Subcutaneous abdominal adipose tissue (tissue), 5 donors: ENCODE data around the gene ERVH48-1.

Source experiments
- H3K27ac ChIP-seq: one replicate; pipeline ENCODE4 v1.7.0; 2013; ENCODE audit warnings: low read depth, mild to moderate bottlenecking, inconsistent platforms, low read length, moderate library complexity
- H3K27me3 ChIP-seq, 5 donors: one replicate each; pipeline ENCODE4 v1.7.0; 2013; ENCODE audit warnings: low read length in 5 of 5, inconsistent platforms in 1 of 5; ENCODE audit not compliant: control insufficient read depth in 5 of 5, insufficient read depth in 4 of 5
- H3K36me3 ChIP-seq, 5 donors: one replicate each; pipeline ENCODE4 v1.7.0; 2013; ENCODE audit warnings: low read length in 5 of 5; ENCODE audit not compliant: control insufficient read depth in 5 of 5, insufficient read depth in 5 of 5
- H3K4me1 ChIP-seq, 5 donors: one replicate each; pipeline ENCODE4 v1.7.0; 2013; ENCODE audit warnings: low read length in 5 of 5, mild to moderate bottlenecking in 3 of 5, moderate library complexity in 1 of 5; ENCODE audit not compliant: control insufficient read depth in 5 of 5, insufficient read depth in 5 of 5
- H3K4me3 ChIP-seq, 5 donors: one replicate each; pipeline ENCODE4 v1.7.0; 2013; ENCODE audit warnings: low read length in 5 of 5, low read depth in 1 of 5
- H3K9ac ChIP-seq, 5 donors: one replicate each; pipeline ENCODE4 v1.7.0; 2013; ENCODE audit warnings: low read length in 5 of 5, mild to moderate bottlenecking in 4 of 5, moderate library complexity in 3 of 5
- H3K9me3 ChIP-seq, 5 donors: one replicate each; pipeline ENCODE4 v1.7.0; 2013; ENCODE audit warnings: low read length in 5 of 5; ENCODE audit not compliant: control insufficient read depth in 5 of 5
- donor health status: healthy.
- donor health status: healthy.
- donor health status: healthy.
- donor health status: healthy.
- donor health status: healthy.

The ERVH48-1 gene

GRCh38 chr21:42906233-42906632 lies 19.2 kb downstream of the ERVH48-1 start:
- peaks cover 9 to 83% (median 63%) of the 10 kb centered on the region in 5 donors for H3K36me3 ChIP-seq
- H3K9me3 ChIP-seq, result no peaks in the 10 kb centered on the region
- no peak overlapping the region for H3K9ac ChIP-seq
- no peaks in the 10 kb centered on the region for H3K4me1 ChIP-seq
- H3K27ac ChIP-seq, result no peak overlapping the region
- no peak overlapping the region for H3K4me3 ChIP-seq
- no peaks in the 10 kb centered on the region for H3K27me3 ChIP-seq

- Histone ChIP-seq H3K9ac (no peak overlapping the region), H3K36me3 (peaks cover 9 to 81% (median 57%) of the 10 kb centered on the region in 5 donors), H3K27ac (no peak overlapping the region), H3K4me3 (no peak overlapping the region), H3K9me3 (no peaks in the 10 kb centered on the region), H3K4me1 (peaks cover 0 to 6% (median 0%) of the 10 kb centered on the region in 5 donors), H3K27me3 (no peaks in the 10 kb centered on the region)
Observed at GRCh38 chr21:42905195-42905594, 20.2 kb downstream of the ERVH48-1 start.

DNA sequence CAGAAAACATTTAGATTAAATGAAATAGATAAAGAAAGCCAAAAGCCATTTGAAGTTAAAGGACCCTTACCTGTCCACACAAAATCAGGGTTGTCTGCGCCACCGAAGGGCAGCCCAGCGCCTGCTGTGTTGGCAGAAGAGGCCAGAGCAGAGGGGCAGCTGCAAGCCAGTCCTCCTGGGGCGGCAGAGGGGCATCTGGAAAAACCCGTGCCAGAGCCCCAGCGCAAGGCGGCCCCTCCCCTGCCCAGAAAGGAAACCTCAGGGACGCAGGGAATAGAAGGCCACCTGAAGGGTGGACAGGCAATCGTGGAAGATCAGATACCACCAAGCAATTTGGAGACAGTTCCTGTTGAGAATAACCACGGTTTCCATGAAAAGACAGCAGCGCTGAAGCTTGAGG lies 21.6 kb downstream of the ERVH48-1 start:
- no peak overlapping the region for H3K9ac ChIP-seq
- H3K4me1 ChIP-seq, result peaks cover 0 to 7% (median 0%) of the 10 kb centered on the region in 5 donors
- H3K27me3 ChIP-seq, result no peaks in the 10 kb centered on the region
- no peaks in the 10 kb centered on the region for H3K9me3 ChIP-seq
- H3K36me3 ChIP-seq, result peaks cover 9 to 78% (median 47%) of the 10 kb centered on the region in 5 donors
- H3K27ac ChIP-seq, result no peak overlapping the region
- H3K4me3 ChIP-seq, result no peak overlapping the region

- Histone ChIP-seq H3K27ac (no peak overlapping the region), H3K9ac (peak overlapping the region in 1 of 5 donors; percentile 56), H3K9me3 (no peaks in the 10 kb centered on the region), H3K27me3 (no peaks in the 10 kb centered on the region), H3K4me3 (no peak overlapping the region), H3K36me3 (peaks cover 5 to 76% (median 48%) of the 10 kb centered on the region in 5 donors), H3K4me1 (peaks cover 0 to 7% (median 0%) of the 10 kb centered on the region in 5 donors)
Observed at GRCh38 chr21:42900446-42900845, 25.0 kb downstream of the ERVH48-1 start.

- H3K9me3 ChIP-seq, result no peaks in the 10 kb centered on the region
- H3K4me1 ChIP-seq, result peaks cover 0 to 40% (median 20%) of the 10 kb centered on the region in 5 donors
- no peaks in the 10 kb centered on the region for H3K27me3 ChIP-seq
- H3K27ac ChIP-seq, result peak within 1 kb of the TSS; percentile 95
- H3K4me3 ChIP-seq, result peak within 1 kb of the TSS; percentile 81 to 94 (median 86)
- H3K36me3 ChIP-seq, result peaks cover 5 to 16% (median 11%) of the 10 kb centered on the region in 5 donors
- H3K9ac ChIP-seq, result peak within 1 kb of the TSS; percentile 93 to 98 (median 96)
Observed at GRCh38 chr21:42892931-42893755, 32.3 kb downstream of the ERVH48-1 start, which contains the start of gene NDUFV3. NDUFV3 (plus strand) TSS chr21:42893309; CDS start chr21:42893334, 25 bp downstream.

DNA sequence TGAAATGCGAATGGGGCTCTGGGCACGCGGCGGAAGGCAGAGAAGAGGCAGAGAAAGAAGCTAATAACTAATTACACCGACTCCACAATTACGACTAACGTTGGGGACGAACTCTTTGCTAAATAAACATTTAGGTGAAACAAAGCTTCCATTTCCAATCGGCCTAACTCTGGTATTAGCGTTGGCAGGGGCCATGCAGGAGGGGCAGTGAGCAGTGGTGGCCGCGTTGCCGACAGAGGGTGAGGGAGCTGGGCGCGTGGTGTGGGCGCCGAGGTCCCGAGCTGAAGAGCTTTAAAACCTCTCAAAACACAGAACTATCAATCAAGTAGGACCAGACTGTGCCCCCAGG lies 32.9 kb downstream of the ERVH48-1 start:
- Histone ChIP-seq H3K9ac (peak overlapping the region; percentile 19 to 96 (median 93)), H3K9me3 (no peaks in the 10 kb centered on the region), H3K27me3 (no peaks in the 10 kb centered on the region), H3K36me3 (peaks cover 5 to 11% (median 7%) of the 10 kb centered on the region in 5 donors), H3K4me3 (peak overlapping the region; percentile 69 to 94 (median 86)), H3K27ac (peak overlapping the region; percentile 95), H3K4me1 (peaks cover 0 to 40% (median 20%) of the 10 kb centered on the region in 5 donors)

GRCh38 chr21:42887326-42887725 lies 38.1 kb downstream of the ERVH48-1 start:
- Histone ChIP-seq H3K9ac (no peak overlapping the region), H3K27ac (no peak overlapping the region), H3K4me3 (no peak overlapping the region), H3K4me1 (peaks cover 0 to 27% (median 2%) of the 10 kb centered on the region in 5 donors), H3K27me3 (no peaks in the 10 kb centered on the region), H3K9me3 (no peaks in the 10 kb centered on the region), H3K36me3 (no peaks in the 10 kb centered on the region)

- Histone ChIP-seq H3K27ac (no peak overlapping the region), H3K4me3 (no peak overlapping the region), H3K9me3 (no peaks in the 10 kb centered on the region), H3K4me1 (peaks cover 2 to 9% (median 9%) of the 10 kb centered on the region in 5 donors), H3K9ac (no peak overlapping the region), H3K27me3 (no peaks in the 10 kb centered on the region), H3K36me3 (no peaks in the 10 kb centered on the region)
Observed at GRCh38 chr21:42883921-42884320, 41.5 kb downstream of the ERVH48-1 start.

GRCh38 chr21:42880352-42880751 lies 45.1 kb downstream of the ERVH48-1 start:
- H3K9ac ChIP-seq, result peak overlapping the region in 3 of 5 donors; percentile 91 to 93 (median 91)
- H3K36me3 ChIP-seq, result peaks cover 0 to 9% (median 7%) of the 10 kb centered on the region in 5 donors
- no peaks in the 10 kb centered on the region for H3K9me3 ChIP-seq
- peak overlapping the region; percentile 77 to 100 (median 93) for H3K4me3 ChIP-seq
- H3K27me3 ChIP-seq, result no peaks in the 10 kb centered on the region
- H3K4me1 ChIP-seq, result peaks cover 2 to 22% (median 18%) of the 10 kb centered on the region in 5 donors
- peak overlapping the region; percentile 92 for H3K27ac ChIP-seq
